AG04449 (cell line): ENCODE data around the gene SNTG2.

Experiments used
- CTCF ChIA-PET: fragments of 350-600 bp; formaldehyde crosslinking; extraction: SDS; loops from one replicate; lab custom pipeline; 2021; ENCODE audit warnings: antibody characterized with exemption; lab: Yijun Ruan, JAX
- POLR2A ChIA-PET: fragments of 400-600, 350-600 bp; formaldehyde crosslinking; extraction: SDS; loops from one replicate; lab custom pipeline; 2020; ENCODE audit warnings: antibody characterized with exemption, inconsistent platforms; lab: Yijun Ruan, JAX
- DNase-seq: peaks from one replicate; pipeline ENCODE4 v3.0.0-alpha.2; 2010; ENCODE audit warnings: low read depth, low spot score
- H3K4me3 ChIP-seq: 2 replicates; pipeline ENCODE4 v1.5.1; 2011; ENCODE audit warnings: low read depth, mild to moderate bottlenecking, control low read depth, low read length
- TF ChIP-seq, protein P1 (sequence below): IDR thresholded peaks from one replicate; pipeline ENCODE4 v1.5.1; 2011; ENCODE audit warnings: mild to moderate bottlenecking, moderate library complexity, low read length, control low read depth, inconsistent platforms; ENCODE audit not compliant: insufficient read depth; ENCODE audit errors: missing control alignments

SNTG2 gene

GRCh38 chr2:1350111-1350510 lies 399.5 kb downstream of the SNTG2 start:
- TF ChIP-seq, protein P1, sequence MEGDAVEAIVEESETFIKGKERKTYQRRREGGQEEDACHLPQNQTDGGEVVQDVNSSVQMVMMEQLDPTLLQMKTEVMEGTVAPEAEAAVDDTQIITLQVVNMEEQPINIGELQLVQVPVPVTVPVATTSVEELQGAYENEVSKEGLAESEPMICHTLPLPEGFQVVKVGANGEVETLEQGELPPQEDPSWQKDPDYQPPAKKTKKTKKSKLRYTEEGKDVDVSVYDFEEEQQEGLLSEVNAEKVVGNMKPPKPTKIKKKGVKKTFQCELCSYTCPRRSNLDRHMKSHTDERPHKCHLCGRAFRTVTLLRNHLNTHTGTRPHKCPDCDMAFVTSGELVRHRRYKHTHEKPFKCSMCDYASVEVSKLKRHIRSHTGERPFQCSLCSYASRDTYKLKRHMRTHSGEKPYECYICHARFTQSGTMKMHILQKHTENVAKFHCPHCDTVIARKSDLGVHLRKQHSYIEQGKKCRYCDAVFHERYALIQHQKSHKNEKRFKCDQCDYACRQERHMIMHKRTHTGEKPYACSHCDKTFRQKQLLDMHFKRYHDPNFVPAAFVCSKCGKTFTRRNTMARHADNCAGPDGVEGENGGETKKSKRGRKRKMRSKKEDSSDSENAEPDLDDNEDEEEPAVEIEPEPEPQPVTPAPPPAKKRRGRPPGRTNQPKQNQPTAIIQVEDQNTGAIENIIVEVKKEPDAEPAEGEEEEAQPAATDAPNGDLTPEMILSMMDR, result no peak
- ChIA-PET CTCF (no interaction called here), POLR2A (no interaction called here)
- H3K4me3 ChIP-seq, result no peak overlapping the region
- no peak for DNase-seq

- ChIA-PET POLR2A (no interaction called here), CTCF (no interaction called here)
- H3K4me3 ChIP-seq, result no peak overlapping the region
- TF ChIP-seq, protein P1, result no peak
- DNase-seq, result no peak
These were observed 402.5 kb downstream of the SNTG2 start for GRCh38 chr2:1353124-1353523.

DNA sequence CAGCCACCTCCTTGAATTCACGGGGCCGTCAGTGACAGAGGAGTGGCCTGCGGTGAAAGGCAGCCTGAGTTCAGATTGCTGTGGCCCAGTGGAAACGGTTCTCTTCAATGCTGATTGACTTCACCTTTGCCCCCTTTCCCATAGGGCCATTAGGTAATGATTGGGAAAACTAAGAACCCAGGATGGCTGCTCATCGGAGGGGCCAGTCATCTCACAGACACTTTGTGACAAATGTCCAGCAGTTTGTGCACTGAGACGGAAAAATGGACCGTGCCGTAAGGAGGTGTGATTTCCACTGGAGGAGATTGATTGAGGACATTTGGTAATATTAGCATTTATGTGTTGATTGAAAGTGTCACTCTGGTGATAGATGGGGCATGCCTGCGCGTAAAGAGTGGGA lies 402.9 kb downstream of the SNTG2 start:
- POLR2A ChIA-PET, result no interaction called here
- TF ChIP-seq, protein P1, result no peak
- no peak for DNase-seq
- CTCF ChIA-PET, result no interaction called here
- no peak overlapping the region for H3K4me3 ChIP-seq

- no peak for DNase-seq
These were observed 409.5 kb downstream of the SNTG2 start for GRCh38 chr2:1360144-1360543.

DNA sequence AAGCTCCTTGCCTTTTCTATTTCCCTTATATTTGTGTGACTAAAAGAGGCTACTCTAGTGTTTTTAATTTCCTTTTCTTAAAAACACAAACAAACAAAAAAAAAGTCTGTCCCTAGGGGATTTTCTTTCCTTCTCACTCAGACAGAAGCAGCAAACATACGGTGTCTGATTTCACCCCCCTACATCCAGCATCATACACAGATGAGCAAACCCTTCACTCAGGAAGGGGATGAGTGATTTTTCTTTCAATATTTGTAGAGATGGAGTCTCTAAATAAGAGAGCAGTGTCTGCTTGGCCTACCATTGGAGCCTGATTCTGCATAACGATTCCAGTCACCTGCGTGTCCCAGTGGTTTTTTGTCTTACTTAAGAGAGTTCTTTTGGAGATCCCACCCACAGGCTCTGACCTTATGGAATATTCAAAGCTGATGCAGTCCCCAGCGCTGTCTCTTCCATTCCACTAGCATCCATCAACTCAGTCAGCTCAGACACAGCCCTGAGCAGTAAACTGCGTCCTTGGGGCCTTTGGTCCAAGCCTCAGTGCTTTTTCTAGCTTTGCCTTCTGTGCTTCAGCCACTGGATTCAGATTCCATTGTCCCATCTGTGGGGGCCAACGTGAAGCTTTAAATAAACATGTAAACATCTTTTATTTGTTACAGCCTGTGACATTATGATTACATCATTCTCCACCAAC lies 410.1 kb downstream of the SNTG2 start:
- DNase-seq, result no peak
- TF ChIP-seq, protein P1, result no peak
- POLR2A ChIA-PET, result no interaction called here
- no peak overlapping the region for H3K4me3 ChIP-seq
- CTCF ChIA-PET, result no interaction called here

More at GRCh38 chr2:1360144-1360543, 409.5 kb downstream of the SNTG2 start:
- TF ChIP-seq, protein P1, result no peak
- ChIA-PET POLR2A (no interaction called here), CTCF (no interaction called here)
- no peak overlapping the region for H3K4me3 ChIP-seq

- ChIA-PET CTCF (no interaction called here), POLR2A (no interaction called here)
- no peak for DNase-seq
- TF ChIP-seq, protein P1, result no peak
- no peak overlapping the region for H3K4me3 ChIP-seq
These were observed 412.7 kb downstream of the SNTG2 start for GRCh38 chr2:1363367-1363766.
